HCT116 (cell line): ENCODE results near the gene CHN1. TPM values are rescaled to one million over a fixed set of nuclear protein-coding genes. Genes with fewer than 3 reads are reported as not detected.

ENCODE experiments used
- ATAC-seq: fragments of 200-7000 bp; cut with Tn5 transposase; 2 replicates; pipeline ENCODE4 v1.9.1; 2020; ENCODE audit warnings: mild to moderate bottlenecking, moderate library complexity
- BruUV-seq: library from RNA; stranded (reverse); fragments of 400-500 nt; replicated peaks from 2 replicates; lab custom pipeline; 2021; lab: Mats Ljungman, UMichigan
- CTCF ChIA-PET: fragments of 300-600 bp; sonication (Branson Sonifier 250); formaldehyde crosslinking; loops from one replicate; lab custom pipeline; 2021; ENCODE audit warnings: antibody characterized with exemption; lab: Charles Lee
- POLR2A ChIA-PET: fragments of 300-600, 350-600 bp; sonication (Branson Sonifier 250); formaldehyde crosslinking; loops from one replicate; lab custom pipeline; 2021; ENCODE audit warnings: antibody characterized with exemption; lab: Charles Lee
- RAD21 ChIA-PET, 2 experiments: fragments of 300-600 bp; sonication (Branson Sonifier 250); formaldehyde crosslinking; loops; one replicate each; lab custom pipeline; 2023; ENCODE audit warnings: low total read pairs in 2 of 2; ENCODE audit not compliant: uncharacterized antibody in 2 of 2, unreplicated experiment in 2 of 2, low non-redundant PET in 1 of 2; lab: Charles Lee
- DNase-seq: peaks from one replicate; pipeline ENCODE4 v3.0.0-alpha.2; 2010; ENCODE audit warnings: low read depth, low spot score
- H2AFZ ChIP-seq: fragments of 200-600 bp; shearing (Covaris generic), sonication (generic); 2 replicates; pipeline ENCODE4 v1.6.1; 2017; ENCODE audit warnings: low read depth, mixed run types, mixed read lengths, antibody characterized with exemption, low read length; ENCODE audit not compliant: poor library complexity, severe bottlenecking
- H3K27ac ChIP-seq: 2 replicates; pipeline ENCODE4 v1.5.1; 2012; ENCODE audit warnings: low read depth, low read length
- H3K27me3 ChIP-seq: fragments of 200-600 bp; sonication (generic); 2 replicates; pipeline ENCODE4 v1.6.1; 2016; ENCODE audit warnings: mixed run types, low read length, mixed read lengths; ENCODE audit not compliant: insufficient read depth
- H3K36me3 ChIP-seq, 2 experiments: fragments of 200-500 bp in 1 of 2; fragments of 200-600 bp in 1 of 2; sonication (Bioruptor generic) in 1 of 2; sonication (generic) in 1 of 2; 2 replicates each; pipeline versions ENCODE4 v1.5.1 to v1.6.1; 2014 to 2016; ENCODE audit warnings: low read length in 2 of 2, inconsistent platforms in 1 of 2, mixed read lengths in 1 of 2, mixed run types in 1 of 2; ENCODE audit not compliant: insufficient read depth in 2 of 2, control insufficient read depth in 1 of 2
- H3K4me1 ChIP-seq, 2 experiments: fragments of 200-600 bp in 1 of 2; sonication (generic) in 1 of 2; 2 replicates each; pipeline versions ENCODE4 v1.5.1 to v1.6.1; 2012 to 2017; ENCODE audit warnings: low read length in 2 of 2, inconsistent platforms in 1 of 2, mild to moderate bottlenecking in 1 of 2, mixed read lengths in 1 of 2, mixed run types in 1 of 2, moderate library complexity in 1 of 2; ENCODE audit not compliant: insufficient read depth in 2 of 2, control insufficient read depth in 1 of 2
- H3K4me2 ChIP-seq: fragments of 200-600 bp; sonication (generic); 2 replicates; pipeline ENCODE4 v1.6.1; 2017; ENCODE audit warnings: mixed run types, low read length, mixed read lengths
- H3K4me3 ChIP-seq, 2 experiments: fragments of 200-600 bp in 1 of 2; sonication (generic) in 1 of 2; replicated peaks in 1 of 2; 2 replicates each; pipeline ENCODE4 v1.5.1; 2011 to 2016; ENCODE audit warnings: low read length in 2 of 2, control low read depth in 1 of 2, low read depth in 1 of 2, mild to moderate bottlenecking in 1 of 2, mixed read lengths in 1 of 2, mixed run types in 1 of 2
- H3K79me2 ChIP-seq: fragments of 200-600 bp; sonication (generic); 2 replicates; pipeline ENCODE4 v1.6.1; 2017; ENCODE audit warnings: mild to moderate bottlenecking, mixed run types, low read length, moderate library complexity, mixed read lengths; ENCODE audit not compliant: insufficient read depth
- H3K9ac ChIP-seq: fragments of 200-600 bp; sonication (generic); 2 replicates; pipeline ENCODE4 v1.6.1; 2016; ENCODE audit warnings: low read length, mixed read lengths
- H3K9me2 ChIP-seq: fragments of 200-600 bp; sonication (generic), shearing (Covaris generic); 2 replicates; pipeline ENCODE4 v1.6.1; 2017; ENCODE audit warnings: mixed run types, mild to moderate bottlenecking, moderate library complexity; ENCODE audit not compliant: insufficient read depth
- H3K9me3 ChIP-seq, 2 experiments: fragments of 200-500 bp in 1 of 2; fragments of 200-600 bp in 1 of 2; sonication (Bioruptor generic) in 1 of 2; sonication (generic) in 1 of 2; 2 replicates each; pipeline ENCODE4 v1.6.1; 2014 to 2017; ENCODE audit warnings: low read length in 2 of 2, mixed read lengths in 2 of 2, inconsistent platforms in 1 of 2, low read depth in 1 of 2, mild to moderate bottlenecking in 1 of 2, mixed run types in 1 of 2, moderate library complexity in 1 of 2; ENCODE audit not compliant: control insufficient read depth in 1 of 2, insufficient read depth in 1 of 2
- H4K20me1 ChIP-seq: fragments of 200-600 bp; sonication (generic), shearing (Covaris generic); 2 replicates; pipeline ENCODE4 v1.6.1; 2017; ENCODE audit warnings: mixed run types, mild to moderate bottlenecking, moderate library complexity; ENCODE audit not compliant: insufficient read depth
- EGR1 ChIP-seq: IDR thresholded peaks from 2 replicates; pipeline ENCODE4 v1.6.1; 2012; ENCODE audit warnings: low read depth
- EZH2phosphoT487 ChIP-seq: fragments of 200-600 bp; IDR thresholded peaks from 2 replicates; pipeline ENCODE4 v1.6.1; 2018; ENCODE audit warnings: antibody characterized with exemption, borderline replicate concordance
- POLR2A ChIP-seq: IDR thresholded peaks from 2 replicates; pipeline ENCODE4 v1.7.0; 2011; ENCODE audit warnings: borderline replicate concordance; ENCODE audit not compliant: insufficient read depth, insufficient read length; ENCODE audit errors: extremely low read depth
- POLR2AphosphoS5 ChIP-seq: IDR thresholded peaks from 2 replicates; pipeline ENCODE4 v1.6.1; 2011; ENCODE audit warnings: mild to moderate bottlenecking, low read depth, low read length, moderate library complexity
- RAD21 ChIP-seq: IDR thresholded peaks from 2 replicates; pipeline ENCODE4 v1.6.1; 2012; ENCODE audit warnings: low read depth, mild to moderate bottlenecking
- SIN3A ChIP-seq: IDR thresholded peaks from 2 replicates; pipeline ENCODE4 v1.6.1; 2012; ENCODE audit warnings: low read depth
- ZBTB33 ChIP-seq: IDR thresholded peaks from 2 replicates; pipeline ENCODE4 v1.6.1; 2011; ENCODE audit warnings: mild to moderate bottlenecking, low read length, moderate library complexity; ENCODE audit not compliant: insufficient replicate concordance; ENCODE audit errors: extremely low read depth
- intact Hi-C: fragments of 100-400 bp; cut with micrococcal nuclease; formaldehyde crosslinking; loops from 2 replicates; pipeline ENCODE4 v1.10.0; 2022
- total RNA-seq: library from RNA; stranded (reverse); gene quantifications from one replicate; pipeline ENCODE4 v1.2.1, GENCODE V29; 2021; ENCODE audit not compliant: unreplicated experiment

The CHN1 gene
- total RNA-seq, 1 experiment from 2014 or later: 3.6 TPM

GRCh38 chr2:174882416-174882815, 122.8 kb downstream of the CHN1 start:
- Histone ChIP-seq H3K27me3 (no peaks in the 10 kb centered on the region), H3K79me2 (no peaks in the 10 kb centered on the region), H3K4me2 (no peak overlapping the region), H3K9ac (no peak overlapping the region), H2AFZ (no peak overlapping the region), H3K9me3 (no peaks in the 10 kb centered on the region), H4K20me1 (no peaks in the 10 kb centered on the region), H3K27ac (no peak overlapping the region), H3K36me3 (no peaks in the 10 kb centered on the region), H3K9me2 (no peaks in the 10 kb centered on the region), H3K4me1 (no peaks in the 10 kb centered on the region), H3K4me3 (no peak overlapping the region)
- no TSS peak for BruUV-seq
- intact Hi-C loops: no loop called here
- ChIA-PET POLR2A (no interaction called here), RAD21 (no interaction called here), CTCF (no interaction called here)
- DNase-seq (no peak), ATAC-seq (no peak)
- TF ChIP-seq EZH2phosphoT487 (no peak), POLR2AphosphoS5 (no peak), SIN3A (no peak), EGR1 (no peak), RAD21 (no peak), ZBTB33 (no peak)

- Histone ChIP-seq H3K79me2 (no peaks in the 10 kb centered on the region), H3K9me2 (no peaks in the 10 kb centered on the region), H3K27me3 (no peaks in the 10 kb centered on the region), H3K9me3 (no peaks in the 10 kb centered on the region), H2AFZ (no peak overlapping the region), H3K4me3 (no peak overlapping the region), H3K9ac (no peak overlapping the region), H3K4me2 (no peak overlapping the region), H3K4me1 (no peaks in the 10 kb centered on the region), H4K20me1 (no peaks in the 10 kb centered on the region), H3K27ac (no peak overlapping the region), H3K36me3 (no peaks in the 10 kb centered on the region)
- ChIA-PET RAD21 (no interaction called here), POLR2A (no interaction called here), CTCF (no interaction called here)
- BruUV-seq: no TSS peak
- ATAC-seq: no peak
- DNase-seq: no peak
- intact Hi-C loops: no loop called here
- TF ChIP-seq POLR2A: no peak
Measured at GRCh38 chr2:174881678-174882077, 123.5 kb downstream of the CHN1 start.
